Measurements from ENCODE around the gene DCDC1.

The DCDC1 gene

GRCh38 chr11:31415435-31415834 is 45.9 kb upstream of the DCDC1 start:
- Histone ChIP-seq H3K14ac (ENCODE audit: low read length) (no peak overlapping the region), H3K4ac (ENCODE audit: low read depth, low read length) (no peak overlapping the region), H2BK120ac (ENCODE audit: insufficient read depth, low read length, poor library complexity) (no peak overlapping the region), H4K12ac (ENCODE audit: low read depth, low read length) (no peak overlapping the region), H3K4me2 (ENCODE audit: low read length) (no peak overlapping the region), H3K9me3 (ENCODE audit: insufficient read depth, low read depth, low read length) (no peaks in the 10 kb centered on the region), H4K91ac (ENCODE audit: low read depth, low read length) (no peak overlapping the region), H2BK5ac (ENCODE audit: low read depth, low read length, poor library complexity) (no peak overlapping the region), H2AFZ (ENCODE audit: insufficient read depth, low read length, poor library complexity) (no peak overlapping the region), H3K79me1 (ENCODE audit: low read length) (no peaks in the 10 kb centered on the region), H3K4me1 (ENCODE audit: control insufficient read depth in 1 of 2, insufficient read depth in 2 of 2, low read length in 2 of 2) (no peaks in the 10 kb centered on the region), H2AK5ac (ENCODE audit: low read length) (no peak overlapping the region), H3K79me2 (ENCODE audit: control insufficient read depth, insufficient read depth, low read length, poor library complexity) (no peaks in the 10 kb centered on the region), H2BK12ac (ENCODE audit: low read length) (no peak overlapping the region), H3K27ac (ENCODE audit: low read depth, low read length) (no peak overlapping the region), H3K36me3 (ENCODE audit: control insufficient read depth in 1 of 2, insufficient read depth in 2 of 2, low read length in 2 of 2) (peaks cover 0 to 2% of the 10 kb centered on the region in 2 experiments), H3K4me3 (ENCODE audit: low read depth, low read length) (no peak overlapping the region), H3K18ac (ENCODE audit: low read length) (no peak overlapping the region), H4K8ac (ENCODE audit: low read depth, low read length) (no peak overlapping the region), H3K23ac (ENCODE audit: low read length) (no peak overlapping the region), H3K27me3 (ENCODE audit: insufficient read depth, low read length) (no peaks in the 10 kb centered on the region), H3K9ac (ENCODE audit: low read length) (no peak overlapping the region)
- no peak for DNase-seq
- no CpG with 5 or more reads among the region's 4 CpGs for WGBS (ENCODE audit: extremely low coverage, insufficient coverage, insufficient read length)

- Histone ChIP-seq H2BK5ac (ENCODE audit: low read depth, low read length, poor library complexity) (no peak overlapping the region), H2BK120ac (ENCODE audit: insufficient read depth, low read length, poor library complexity) (no peak overlapping the region), H2AK5ac (ENCODE audit: low read length) (no peak overlapping the region), H3K27me3 (ENCODE audit: insufficient read depth, low read length) (no peaks in the 10 kb centered on the region), H3K9me3 (ENCODE audit: insufficient read depth, low read depth, low read length) (no peaks in the 10 kb centered on the region), H3K18ac (ENCODE audit: low read length) (no peak overlapping the region), H3K4ac (ENCODE audit: low read depth, low read length) (no peak overlapping the region), H3K14ac (ENCODE audit: low read length) (no peak overlapping the region), H3K9ac (ENCODE audit: low read length) (no peak overlapping the region), H3K4me2 (ENCODE audit: low read length) (no peak overlapping the region), H3K4me1 (ENCODE audit: control insufficient read depth in 1 of 2, insufficient read depth in 2 of 2, low read length in 2 of 2) (no peaks in the 10 kb centered on the region), H3K4me3 (ENCODE audit: low read depth, low read length) (no peak overlapping the region), H3K79me2 (ENCODE audit: control insufficient read depth, insufficient read depth, low read length, poor library complexity) (no peaks in the 10 kb centered on the region), H3K79me1 (ENCODE audit: low read length) (no peaks in the 10 kb centered on the region), H2AFZ (ENCODE audit: insufficient read depth, low read length, poor library complexity) (no peak overlapping the region), H4K8ac (ENCODE audit: low read depth, low read length) (no peak overlapping the region), H3K23ac (ENCODE audit: low read length) (no peak overlapping the region), H3K27ac (ENCODE audit: low read depth, low read length) (no peak overlapping the region), H3K36me3 (ENCODE audit: control insufficient read depth in 1 of 2, insufficient read depth in 2 of 2, low read length in 2 of 2) (peaks cover 0 to 2% of the 10 kb centered on the region in 2 experiments), H4K12ac (ENCODE audit: low read depth, low read length) (no peak overlapping the region), H2BK12ac (ENCODE audit: low read length) (no peak overlapping the region), H4K91ac (ENCODE audit: low read depth, low read length) (no peak overlapping the region)
- no peak for DNase-seq
- WGBS (ENCODE audit: extremely low coverage, insufficient coverage, insufficient read length) = no CpG with 5 or more reads among the region's 3 CpGs
Observed at GRCh38 chr11:31414338-31414737, 44.8 kb upstream of the DCDC1 start.

- H4K91ac ChIP-seq (ENCODE audit: low read depth, low read length) = no peak overlapping the region
Observed at GRCh38 chr11:31412946-31413345, 43.4 kb upstream of the DCDC1 start.

GRCh38 chr11:31408201-31408600 is 38.7 kb upstream of the DCDC1 start:
- no peak overlapping the region for H2AFZ ChIP-seq (ENCODE audit: insufficient read depth, low read length, poor library complexity)
- peaks cover 0 to 2% of the 10 kb centered on the region in 2 experiments for H3K36me3 ChIP-seq (ENCODE audit: control insufficient read depth in 1 of 2, insufficient read depth in 2 of 2, low read length in 2 of 2)
- no peaks in the 10 kb centered on the region for H3K9me3 ChIP-seq (ENCODE audit: insufficient read depth, low read depth, low read length)
- no peak for DNase-seq
- no peak overlapping the region for H3K9ac ChIP-seq (ENCODE audit: low read length)
- no CpG with 5 or more reads among the region's 2 CpGs for WGBS (ENCODE audit: extremely low coverage, insufficient coverage, insufficient read length)
- H3K27me3 ChIP-seq (ENCODE audit: insufficient read depth, low read length) = no peaks in the 10 kb centered on the region
- H2AK5ac ChIP-seq (ENCODE audit: low read length) = no peak overlapping the region
- no peak overlapping the region for H3K23ac ChIP-seq (ENCODE audit: low read length)
- H3K4ac ChIP-seq (ENCODE audit: low read depth, low read length) = no peak overlapping the region
- H3K79me1 ChIP-seq (ENCODE audit: low read length) = no peaks in the 10 kb centered on the region
- no peak overlapping the region for H3K14ac ChIP-seq (ENCODE audit: low read length)
- H4K91ac ChIP-seq (ENCODE audit: low read depth, low read length) = no peak overlapping the region
- no peak overlapping the region for H2BK5ac ChIP-seq (ENCODE audit: low read depth, low read length, poor library complexity)
- H3K4me3 ChIP-seq (ENCODE audit: low read depth, low read length) = no peak overlapping the region
- no peak overlapping the region for H4K12ac ChIP-seq (ENCODE audit: low read depth, low read length)
- no peak overlapping the region for H4K8ac ChIP-seq (ENCODE audit: low read depth, low read length)
- H3K27ac ChIP-seq (ENCODE audit: low read depth, low read length) = no peak overlapping the region
- H3K79me2 ChIP-seq (ENCODE audit: control insufficient read depth, insufficient read depth, low read length, poor library complexity) = no peaks in the 10 kb centered on the region
- H3K4me2 ChIP-seq (ENCODE audit: low read length) = no peak overlapping the region
- no peak overlapping the region for H2BK120ac ChIP-seq (ENCODE audit: insufficient read depth, low read length, poor library complexity)
- no peak overlapping the region for H2BK12ac ChIP-seq (ENCODE audit: low read length)
- H3K4me1 ChIP-seq (ENCODE audit: control insufficient read depth in 1 of 2, insufficient read depth in 2 of 2, low read length in 2 of 2) = no peaks in the 10 kb centered on the region
- H3K18ac ChIP-seq (ENCODE audit: low read length) = no peak overlapping the region

More at GRCh38 chr11:31412946-31413345, 43.4 kb upstream of the DCDC1 start:
- H3K9ac ChIP-seq (ENCODE audit: low read length) = no peak overlapping the region
- H3K4me1 ChIP-seq (ENCODE audit: control insufficient read depth in 1 of 2, insufficient read depth in 2 of 2, low read length in 2 of 2) = no peaks in the 10 kb centered on the region
- H2AFZ ChIP-seq (ENCODE audit: insufficient read depth, low read length, poor library complexity) = no peak overlapping the region
- no peak overlapping the region for H3K27ac ChIP-seq (ENCODE audit: low read depth, low read length)
- H3K14ac ChIP-seq (ENCODE audit: low read length) = no peak overlapping the region
- no peaks in the 10 kb centered on the region for H3K79me2 ChIP-seq (ENCODE audit: control insufficient read depth, insufficient read depth, low read length, poor library complexity)
- no peak overlapping the region for H2BK12ac ChIP-seq (ENCODE audit: low read length)
- H2BK120ac ChIP-seq (ENCODE audit: insufficient read depth, low read length, poor library complexity) = no peak overlapping the region
- H3K36me3 ChIP-seq (ENCODE audit: control insufficient read depth in 1 of 2, insufficient read depth in 2 of 2, low read length in 2 of 2) = peaks cover 0 to 2% of the 10 kb centered on the region in 2 experiments
- H3K79me1 ChIP-seq (ENCODE audit: low read length) = no peaks in the 10 kb centered on the region
- H3K4me3 ChIP-seq (ENCODE audit: low read depth, low read length) = no peak overlapping the region
- no peaks in the 10 kb centered on the region for H3K9me3 ChIP-seq (ENCODE audit: insufficient read depth, low read depth, low read length)
- no peak overlapping the region for H3K18ac ChIP-seq (ENCODE audit: low read length)
- H4K8ac ChIP-seq (ENCODE audit: low read depth, low read length) = no peak overlapping the region
- peak in 1 of 2 donors; percentile 59 for DNase-seq
- H3K4ac ChIP-seq (ENCODE audit: low read depth, low read length) = no peak overlapping the region
- no peak overlapping the region for H2AK5ac ChIP-seq (ENCODE audit: low read length)
- no peak overlapping the region for H3K4me2 ChIP-seq (ENCODE audit: low read length)
- H3K27me3 ChIP-seq (ENCODE audit: insufficient read depth, low read length) = no peaks in the 10 kb centered on the region
- no CpG with 5 or more reads among the region's 2 CpGs for WGBS (ENCODE audit: extremely low coverage, insufficient coverage, insufficient read length)
- no peak overlapping the region for H2BK5ac ChIP-seq (ENCODE audit: low read depth, low read length, poor library complexity)
- no peak overlapping the region for H4K12ac ChIP-seq (ENCODE audit: low read depth, low read length)
- no peak overlapping the region for H3K23ac ChIP-seq (ENCODE audit: low read length)

Data from trophoblast cell (in vitro differentiated cells and primary cell).